Activated T-cell treated with anti-CD3 and anti-CD28 coated beads, Interleukin-2, amount 50 U/mL, for 24 hours (primary cell): ENCODE data around the gene KLHL5.
"Not testable (repeated sequence)": the region's sequence is repeated elsewhere in the genome, so short reads cannot be mapped to it uniquely, and the experiment has no call there.

ENCODE experiments used
- DNase-seq: peaks from one replicate; pipeline ENCODE4 v3.0.0-alpha.2; 2020
- H3K27ac Mint-ChIP-seq: 2 replicates; pipeline ENCODE4 v1.8.0; 2020; ENCODE audit warnings: mild to moderate bottlenecking, mixed read lengths
- H3K27me3 Mint-ChIP-seq: 2 replicates; pipeline ENCODE4 v1.8.0; 2020; ENCODE audit warnings: mixed read lengths
- H3K36me3 Mint-ChIP-seq: 2 replicates; pipeline ENCODE4 v1.8.0; 2020; ENCODE audit warnings: low read depth, mixed read lengths
- H3K4me1 Mint-ChIP-seq: 2 replicates; pipeline ENCODE4 v1.8.0; 2020; ENCODE audit warnings: low read depth, mixed read lengths
- H3K4me3 Mint-ChIP-seq: 2 replicates; pipeline ENCODE4 v1.8.0; 2020; ENCODE audit warnings: mild to moderate bottlenecking, moderate library complexity, mixed read lengths
- H3K9me3 Mint-ChIP-seq: 2 replicates; pipeline ENCODE4 v1.8.0; 2020; ENCODE audit warnings: mixed read lengths

Gene KLHL5

DNA sequence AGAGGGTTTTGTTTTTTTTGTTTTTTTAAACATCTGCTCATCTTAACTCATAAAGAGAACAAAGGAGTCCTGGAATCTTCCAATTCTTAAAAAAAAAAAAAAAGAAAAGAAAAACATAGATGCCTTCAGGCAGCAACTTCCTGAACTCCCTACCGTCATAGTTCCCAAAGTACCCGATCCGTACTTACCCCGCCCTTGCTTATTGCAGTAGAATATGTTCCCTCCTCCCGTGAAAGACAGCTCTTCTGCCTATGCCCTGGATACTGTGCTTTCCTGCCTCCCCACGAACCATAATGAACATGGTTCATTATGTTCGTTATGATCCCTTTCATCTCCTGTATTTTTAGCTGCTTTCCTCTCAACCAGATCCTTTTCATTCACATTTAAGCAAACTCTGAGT, 40.3 kb downstream of the KLHL5 start:
- no peaks in the 10 kb centered on the region for H3K27me3 Mint-ChIP-seq
- H3K4me1 Mint-ChIP-seq, result no peaks in the 10 kb centered on the region
- H3K9me3 Mint-ChIP-seq, result no peaks in the 10 kb centered on the region
- H3K27ac Mint-ChIP-seq, result peak overlapping the region; percentile 0
- peaks cover 42% of the 10 kb centered on the region for H3K36me3 Mint-ChIP-seq
- no peak overlapping the region for H3K4me3 Mint-ChIP-seq
- no peak for DNase-seq

- DNase-seq, result no peak
- Mint-ChIP-seq H3K9me3 (no peaks in the 10 kb centered on the region), H3K4me3 (no peak overlapping the region), H3K4me1 (no peaks in the 10 kb centered on the region), H3K36me3 (peaks cover 43% of the 10 kb centered on the region), H3K27me3 (no peaks in the 10 kb centered on the region), H3K27ac (no peak overlapping the region)
Measured at GRCh38 chr4:39103291-39103690, 41.3 kb downstream of the KLHL5 start.

- no peaks in the 10 kb centered on the region for H3K27me3 Mint-ChIP-seq
- peaks cover 44% of the 10 kb centered on the region for H3K36me3 Mint-ChIP-seq
- DNase-seq, result no peak
- no peak overlapping the region for H3K4me3 Mint-ChIP-seq
- no peaks in the 10 kb centered on the region for H3K4me1 Mint-ChIP-seq
- H3K9me3 Mint-ChIP-seq, result no peaks in the 10 kb centered on the region
- H3K27ac Mint-ChIP-seq, result no peak overlapping the region
Measured at GRCh38 chr4:39104255-39104654, 42.2 kb downstream of the KLHL5 start.

GRCh38 chr4:39106011-39106410, 44.0 kb downstream of the KLHL5 start:
- H3K27me3 Mint-ChIP-seq, result no peaks in the 10 kb centered on the region
- no peak overlapping the region for H3K27ac Mint-ChIP-seq
- DNase-seq, result no peak
- no peak overlapping the region for H3K4me3 Mint-ChIP-seq
- H3K4me1 Mint-ChIP-seq, result no peaks in the 10 kb centered on the region
- peaks cover 40% of the 10 kb centered on the region for H3K36me3 Mint-ChIP-seq
- no peaks in the 10 kb centered on the region for H3K9me3 Mint-ChIP-seq

GRCh38 chr4:39114436-39114835, 52.4 kb downstream of the KLHL5 start:
- DNase-seq, result no peak
- Mint-ChIP-seq H3K27ac (no peak overlapping the region), H3K4me3 (no peak overlapping the region), H3K36me3 (peaks cover 66% of the 10 kb centered on the region), H3K27me3 (no peaks in the 10 kb centered on the region), H3K9me3 (peaks cover 5% of the 10 kb centered on the region), H3K4me1 (peaks cover 23% of the 10 kb centered on the region)

GRCh38 chr4:39118034-39118658, 56.1 kb downstream of the KLHL5 start:
- H3K27me3 Mint-ChIP-seq, result no peaks in the 10 kb centered on the region
- H3K27ac Mint-ChIP-seq, result peak overlapping the region; percentile 83
- peak; percentile 34 for DNase-seq
- H3K4me3 Mint-ChIP-seq, result no peak overlapping the region
- H3K9me3 Mint-ChIP-seq, result peaks cover 5% of the 10 kb centered on the region
- peaks cover 23% of the 10 kb centered on the region for H3K4me1 Mint-ChIP-seq
- peaks cover 72% of the 10 kb centered on the region for H3K36me3 Mint-ChIP-seq

- DNase-seq, result no peak
- H3K9me3 Mint-ChIP-seq, result peaks cover 5% of the 10 kb centered on the region
- H3K27me3 Mint-ChIP-seq, result no peaks in the 10 kb centered on the region
- H3K36me3 Mint-ChIP-seq, result peaks cover 59% of the 10 kb centered on the region
- no peak overlapping the region for H3K27ac Mint-ChIP-seq
- no peak overlapping the region for H3K4me3 Mint-ChIP-seq
- peaks cover 23% of the 10 kb centered on the region for H3K4me1 Mint-ChIP-seq
Measured at GRCh38 chr4:39120418-39120817, 58.4 kb downstream of the KLHL5 start.

DNA sequence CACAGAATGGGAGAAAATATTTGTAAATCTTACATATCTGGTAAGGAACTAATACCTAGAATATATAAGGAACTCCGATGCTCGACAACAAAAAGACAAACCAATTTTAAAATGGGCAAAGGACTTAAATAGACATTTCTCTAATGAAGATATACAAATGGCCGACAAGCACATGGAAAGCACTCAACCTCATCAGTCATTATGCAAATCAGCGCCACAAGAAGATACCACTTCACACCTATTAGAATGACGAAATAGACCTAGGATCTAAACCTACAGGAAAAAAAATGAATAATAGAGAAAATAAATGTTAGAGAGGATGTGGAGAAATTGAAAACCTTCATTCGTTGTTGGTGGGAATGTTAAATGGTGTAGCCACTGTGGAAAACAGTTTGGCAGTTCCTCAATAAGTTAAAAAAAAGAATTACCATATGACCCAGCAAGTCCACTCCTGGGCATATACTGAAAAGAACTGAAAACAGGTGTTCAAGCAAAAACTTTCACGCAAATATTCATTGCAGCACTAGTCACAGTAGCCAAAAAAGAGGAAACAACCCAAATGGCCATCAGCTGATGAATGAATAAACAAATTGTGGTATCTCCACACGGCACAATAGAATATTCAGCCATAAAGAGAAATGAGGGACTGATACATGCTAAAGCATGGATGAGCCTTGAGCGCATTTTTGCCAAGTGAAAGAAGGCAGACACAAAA, 63.0 kb downstream of the KLHL5 start:
- Mint-ChIP-seq H3K4me1 (no peaks in the 10 kb centered on the region), H3K4me3 (no peak overlapping the region), H3K27me3 (no peaks in the 10 kb centered on the region), H3K36me3 (peaks cover 30% of the 10 kb centered on the region), H3K9me3 (no peaks in the 10 kb centered on the region), H3K27ac (no peak overlapping the region)
- DNase-seq, result no peak

- no peak overlapping the region for H3K27ac Mint-ChIP-seq
- peaks cover 24% of the 10 kb centered on the region for H3K36me3 Mint-ChIP-seq
- no peaks in the 10 kb centered on the region for H3K4me1 Mint-ChIP-seq
- no peaks in the 10 kb centered on the region for H3K9me3 Mint-ChIP-seq
- H3K27me3 Mint-ChIP-seq, result no peaks in the 10 kb centered on the region
- no peak for DNase-seq
- no peak overlapping the region for H3K4me3 Mint-ChIP-seq
Measured at GRCh38 chr4:39125600-39125985, 63.6 kb downstream of the KLHL5 start.

GRCh38 chr4:39126256-39127095, 64.4 kb downstream of the KLHL5 start:
- Mint-ChIP-seq H3K4me1 (no peaks in the 10 kb centered on the region), H3K4me3 (no peak overlapping the region), H3K9me3 (no peaks in the 10 kb centered on the region), H3K27me3 (no peaks in the 10 kb centered on the region), H3K27ac (no peak overlapping the region), H3K36me3 (peaks cover 19% of the 10 kb centered on the region)
- no peak for DNase-seq

- no peaks in the 10 kb centered on the region for H3K27me3 Mint-ChIP-seq
- no peak for DNase-seq
- H3K9me3 Mint-ChIP-seq, result no peaks in the 10 kb centered on the region
- H3K4me1 Mint-ChIP-seq, result peaks cover 10% of the 10 kb centered on the region
- H3K27ac Mint-ChIP-seq, result no peak overlapping the region
- peaks cover 4% of the 10 kb centered on the region for H3K36me3 Mint-ChIP-seq
- no peak overlapping the region for H3K4me3 Mint-ChIP-seq
Measured at GRCh38 chr4:39133623-39134022, 71.6 kb downstream of the KLHL5 start.

GRCh38 chr4:39134683-39135306, 72.8 kb downstream of the KLHL5 start:
- Mint-ChIP-seq H3K4me3 (no peak overlapping the region), H3K27me3 (no peaks in the 10 kb centered on the region), H3K9me3 (no peaks in the 10 kb centered on the region), H3K4me1 (peaks cover 10% of the 10 kb centered on the region), H3K36me3 (peaks cover 1% of the 10 kb centered on the region), H3K27ac (no peak overlapping the region)
- DNase-seq, result no peak

- not testable (repeated sequence) for H3K4me3 Mint-ChIP-seq, H3K4me1 Mint-ChIP-seq, H3K36me3 Mint-ChIP-seq, H3K9me3 Mint-ChIP-seq, DNase-seq, H3K27me3 Mint-ChIP-seq, H3K27ac Mint-ChIP-seq
Measured at GRCh38 chr4:39138227-39138626, 76.2 kb downstream of the KLHL5 start.

DNA sequence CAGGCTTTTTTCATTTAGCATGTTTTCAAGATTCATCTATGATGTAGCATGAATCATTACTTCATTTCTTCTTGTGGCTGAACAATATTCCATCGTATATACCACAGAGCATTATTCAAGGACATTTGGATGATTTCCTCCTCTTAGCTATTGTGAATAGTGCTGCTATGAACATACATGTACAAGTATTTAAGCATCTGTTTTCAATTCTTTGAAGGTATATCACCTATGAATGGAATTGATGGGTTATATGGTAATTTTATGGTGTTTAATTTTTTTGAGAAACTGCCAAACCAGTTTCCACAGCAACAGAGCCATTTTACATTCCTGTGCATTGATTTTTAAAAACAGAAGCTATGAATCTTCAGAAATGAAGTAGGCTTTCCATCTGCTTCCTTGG, 84.2 kb downstream of the KLHL5 start:
- Mint-ChIP-seq H3K36me3 (no peaks in the 10 kb centered on the region), H3K4me1 (peaks cover 4% of the 10 kb centered on the region), H3K4me3 (no peak overlapping the region), H3K27ac (no peak overlapping the region), H3K27me3 (no peaks in the 10 kb centered on the region), H3K9me3 (no peaks in the 10 kb centered on the region)
- DNase-seq, result no peak
